Neutrophil (primary cell): Measurements from ENCODE around the gene RPA1.
"Not testable (repeated sequence)": the region's sequence is repeated elsewhere in the genome, so short reads cannot be mapped to it uniquely, and the experiment has no call there.

ENCODE experiments used
- H3K27ac ChIP-seq: fragments of 200-600 bp; sonication (generic); 2 replicates; pipeline ENCODE4 v1.5.1; 2016; ENCODE audit warnings: mild to moderate bottlenecking, moderate library complexity
- H3K27me3 ChIP-seq: fragments of 200-600 bp; sonication (generic); 2 replicates; pipeline ENCODE4 v1.6.0; 2016; ENCODE audit warnings: mild to moderate bottlenecking
- H3K36me3 ChIP-seq: fragments of 200-600 bp; sonication (generic); 2 replicates; pipeline ENCODE4 v1.5.1; 2017
- H3K4me1 ChIP-seq, 2 experiments: fragments of 200-600 bp in 1 of 2; sonication (generic) in 1 of 2; 1 replicate in 1 of 2; 2 replicates in 1 of 2; pipeline versions ENCODE4 v1.5.1 to v1.6.1; 2013 to 2016; ENCODE audit warnings: low read depth in 1 of 2, low read length in 1 of 2, mild to moderate bottlenecking in 1 of 2, moderate library complexity in 1 of 2; ENCODE audit not compliant: control insufficient read depth in 1 of 2, insufficient read depth in 1 of 2
- H3K4me3 ChIP-seq, 2 experiments: fragments of 200-600 bp in 1 of 2; sonication (generic) in 1 of 2; 1 replicate in 1 of 2; 2 replicates in 1 of 2; pipeline ENCODE4 v1.5.1; 2013 to 2016; ENCODE audit warnings: low read depth in 1 of 2, low read length in 1 of 2, mild to moderate bottlenecking in 1 of 2, moderate library complexity in 1 of 2
- H3K9me3 ChIP-seq: fragments of 200-600 bp; sonication (generic); 2 replicates; pipeline ENCODE4 v1.5.1; 2016
- TF ChIP-seq, protein P1 (sequence below): fragments of 200-600 bp; sonication (generic); IDR thresholded peaks from 2 replicates; pipeline ENCODE4 v1.5.1; 2016; ENCODE audit warnings: antibody characterized with exemption

RPA1 gene

GRCh38 chr17:1803280-1803679, 26.5 kb upstream of the RPA1 start:
- no peak overlapping the region for H3K27ac ChIP-seq
- H3K27me3 ChIP-seq, result no peaks in the 10 kb centered on the region
- no peaks in the 10 kb centered on the region for H3K9me3 ChIP-seq
- no peaks in the 10 kb centered on the region for H3K4me1 ChIP-seq
- TF ChIP-seq, protein P1, sequence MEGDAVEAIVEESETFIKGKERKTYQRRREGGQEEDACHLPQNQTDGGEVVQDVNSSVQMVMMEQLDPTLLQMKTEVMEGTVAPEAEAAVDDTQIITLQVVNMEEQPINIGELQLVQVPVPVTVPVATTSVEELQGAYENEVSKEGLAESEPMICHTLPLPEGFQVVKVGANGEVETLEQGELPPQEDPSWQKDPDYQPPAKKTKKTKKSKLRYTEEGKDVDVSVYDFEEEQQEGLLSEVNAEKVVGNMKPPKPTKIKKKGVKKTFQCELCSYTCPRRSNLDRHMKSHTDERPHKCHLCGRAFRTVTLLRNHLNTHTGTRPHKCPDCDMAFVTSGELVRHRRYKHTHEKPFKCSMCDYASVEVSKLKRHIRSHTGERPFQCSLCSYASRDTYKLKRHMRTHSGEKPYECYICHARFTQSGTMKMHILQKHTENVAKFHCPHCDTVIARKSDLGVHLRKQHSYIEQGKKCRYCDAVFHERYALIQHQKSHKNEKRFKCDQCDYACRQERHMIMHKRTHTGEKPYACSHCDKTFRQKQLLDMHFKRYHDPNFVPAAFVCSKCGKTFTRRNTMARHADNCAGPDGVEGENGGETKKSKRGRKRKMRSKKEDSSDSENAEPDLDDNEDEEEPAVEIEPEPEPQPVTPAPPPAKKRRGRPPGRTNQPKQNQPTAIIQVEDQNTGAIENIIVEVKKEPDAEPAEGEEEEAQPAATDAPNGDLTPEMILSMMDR, result no peak
- no peak overlapping the region for H3K4me3 ChIP-seq
- H3K36me3 ChIP-seq, result peaks cover 23% of the 10 kb centered on the region

GRCh38 chr17:1807890-1808289, 21.9 kb upstream of the RPA1 start:
- Histone ChIP-seq H3K4me3 (no peak overlapping the region), H3K27me3 (no peaks in the 10 kb centered on the region), H3K36me3 (peaks cover 29% of the 10 kb centered on the region), H3K4me1 (no peaks in the 10 kb centered on the region), H3K9me3 (no peaks in the 10 kb centered on the region), H3K27ac (no peak overlapping the region)
- TF ChIP-seq, protein P1, result no peak

DNA sequence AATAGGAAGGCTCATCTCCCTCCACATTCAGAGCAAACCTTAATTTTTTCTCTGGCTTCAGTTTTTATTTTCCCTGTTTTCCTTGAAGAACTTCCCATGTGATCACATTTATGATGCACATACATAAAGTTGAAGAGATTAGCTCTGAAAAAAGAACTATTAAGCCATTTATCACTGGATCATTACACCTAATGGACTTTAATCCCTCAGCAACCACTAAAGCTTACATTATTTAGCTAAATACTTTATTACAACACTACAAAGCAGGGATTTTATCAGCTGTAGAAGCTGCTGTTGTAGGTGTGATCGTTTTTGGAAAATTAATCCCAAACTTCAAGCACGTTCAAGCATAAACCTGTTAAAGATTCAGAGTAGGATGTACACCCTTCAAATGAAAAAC, 21.2 kb upstream of the RPA1 start:
- Histone ChIP-seq H3K27ac (no peak overlapping the region), H3K4me1 (no peaks in the 10 kb centered on the region), H3K36me3 (peaks cover 29% of the 10 kb centered on the region), H3K9me3 (no peaks in the 10 kb centered on the region), H3K4me3 (no peak overlapping the region), H3K27me3 (no peaks in the 10 kb centered on the region)
- TF ChIP-seq, protein P1, result no peak

- H3K27ac ChIP-seq, H3K4me1 ChIP-seq, H3K27me3 ChIP-seq, H3K4me3 ChIP-seq, H3K9me3 ChIP-seq: not testable (repeated sequence)
- peaks cover 23% of the 10 kb centered on the region for H3K36me3 ChIP-seq
Observed at GRCh38 chr17:1809815-1810214, 20.0 kb upstream of the RPA1 start.

DNA sequence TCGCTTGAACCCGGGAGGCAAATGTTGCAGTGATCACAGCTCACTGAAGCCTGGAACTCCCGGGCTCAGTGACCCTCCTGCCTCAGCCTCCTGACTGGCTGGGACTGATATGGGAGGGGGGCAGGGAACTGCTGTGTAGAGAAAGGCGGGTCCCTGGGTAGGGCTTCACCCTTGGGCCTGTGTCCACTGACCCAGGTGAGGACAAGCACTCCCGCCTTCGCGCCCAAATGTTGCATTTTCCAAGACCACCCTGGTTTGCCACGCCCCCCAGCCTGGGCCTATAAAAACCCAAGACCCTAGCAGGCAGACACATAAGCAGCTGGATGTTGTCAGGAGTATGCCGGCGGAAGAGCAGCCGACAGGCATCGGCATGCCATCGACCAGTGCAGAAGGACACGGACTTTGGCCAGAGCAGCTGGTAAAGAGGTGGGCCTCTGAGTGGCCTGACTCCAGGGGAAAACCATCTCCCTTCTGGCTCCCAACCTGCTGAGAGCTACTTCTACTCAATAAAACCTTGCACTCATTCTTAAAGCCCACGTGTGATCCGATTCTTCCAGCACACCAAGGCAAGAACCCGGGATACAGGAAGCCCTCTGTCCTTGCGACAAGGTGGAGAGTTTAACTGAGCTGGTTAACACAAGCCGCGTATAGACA, 19.2 kb upstream of the RPA1 start:
- TF ChIP-seq, protein P1, result no peak
- Histone ChIP-seq H3K4me1 (no peaks in the 10 kb centered on the region), H3K4me3 (no peak overlapping the region), H3K27me3 (no peaks in the 10 kb centered on the region), H3K36me3 (peaks cover 23% of the 10 kb centered on the region), H3K27ac (no peak overlapping the region), H3K9me3 (no peaks in the 10 kb centered on the region)

GRCh38 chr17:1813088-1813487, 16.7 kb upstream of the RPA1 start:
- H3K4me3 ChIP-seq, result no peak overlapping the region
- no peaks in the 10 kb centered on the region for H3K9me3 ChIP-seq
- H3K4me1 ChIP-seq, result no peaks in the 10 kb centered on the region
- TF ChIP-seq, protein P1, result no peak
- H3K27me3 ChIP-seq, result no peaks in the 10 kb centered on the region
- peaks cover 23% of the 10 kb centered on the region for H3K36me3 ChIP-seq
- no peak overlapping the region for H3K27ac ChIP-seq
